CMK (cell line): ENCODE measurements around the gene EVL.

ENCODE experiments used
- DNase-seq: peaks from one replicate; pipeline ENCODE4 v3.0.0-alpha.2; 2010; ENCODE audit warnings: low read depth

EVL gene

GRCh38 chr14:100131181-100131580 lies 66.0 kb downstream of the EVL start:
- DNase-seq, result no peak

GRCh38 chr14:100132161-100132902 lies 67.1 kb downstream of the EVL start:
- no peak for DNase-seq

GRCh38 chr14:100132903-100133510 lies 67.8 kb downstream of the EVL start:
- no peak for DNase-seq

- DNase-seq, result no peak
These were observed 69.4 kb downstream of the EVL start for GRCh38 chr14:100134586-100134985.

- no peak for DNase-seq
These were observed 69.9 kb downstream of the EVL start for GRCh38 chr14:100135073-100135472.

GRCh38 chr14:100135784-100136183 lies 70.6 kb downstream of the EVL start:
- no peak for DNase-seq

GRCh38 chr14:100137173-100137572 lies 72.0 kb downstream of the EVL start:
- DNase-seq, result no peak

- peak; percentile 34 for DNase-seq
These were observed 73.0 kb downstream of the EVL start for GRCh38 chr14:100138082-100138787.

- no peak for DNase-seq
These were observed 73.7 kb downstream of the EVL start for GRCh38 chr14:100138955-100139354.

GRCh38 chr14:100140452-100141078 lies 75.3 kb downstream of the EVL start:
- no peak for DNase-seq

GRCh38 chr14:100141098-100141497 lies 75.9 kb downstream of the EVL start:
- no peak for DNase-seq

GRCh38 chr14:100142073-100143040 lies 77.1 kb downstream of the EVL start:
- DNase-seq, result peak; percentile 89

- DNase-seq, result no peak
These were observed 78.3 kb downstream of the EVL start for GRCh38 chr14:100143523-100143922.

GRCh38 chr14:100143934-100144333 lies 78.7 kb downstream of the EVL start:
- no peak for DNase-seq

- no peak for DNase-seq
These were observed 79.4 kb downstream of the EVL start for GRCh38 chr14:100144645-100144995.

- DNase-seq, result no peak
These were observed 79.9 kb downstream of the EVL start for GRCh38 chr14:100144996-100145646.

- DNase-seq, result no peak
These were observed 80.7 kb downstream of the EVL start for GRCh38 chr14:100145682-100146464.

GRCh38 chr14:100146531-100147091 lies 81.4 kb downstream of the EVL start:
- no peak for DNase-seq

- no peak for DNase-seq
These were observed 82.0 kb downstream of the EVL start for GRCh38 chr14:100147181-100147631.
